Thymus (tissue), 11 donors: ENCODE data around the gene SMNDC1. TPM values are rescaled to one million over a fixed set of nuclear protein-coding genes. Genes with fewer than 3 reads are reported as not detected.
"Not testable (repeated sequence)": the region's sequence is repeated elsewhere in the genome, so short reads cannot be mapped to it uniquely, and the experiment has no call there.

ENCODE experiments used
- DNase-seq, 9 donors: peaks; one replicate each; pipeline ENCODE4 v3.0.0-alpha.2; 2013; ENCODE audit warnings: low spot score in 9 of 9, low read depth in 6 of 9, missing footprints in 1 of 9
- H3K27ac ChIP-seq, 2 donors: one replicate each; pipeline ENCODE4 v1.5.1; 2013; ENCODE audit warnings: control low read depth in 1 of 2, low read depth in 1 of 2, low read length in 1 of 2, mild to moderate bottlenecking in 1 of 2, moderate library complexity in 1 of 2
- H3K27me3 ChIP-seq, 2 donors: one replicate each; pipeline ENCODE4 v1.5.1; 2013; ENCODE audit warnings: low read length in 1 of 2; ENCODE audit not compliant: control insufficient read depth in 2 of 2, insufficient read depth in 1 of 2
- H3K36me3 ChIP-seq, 2 donors: one replicate each; pipeline ENCODE4 v1.5.1; 2013; ENCODE audit warnings: low read length in 1 of 2, mild to moderate bottlenecking in 1 of 2, moderate library complexity in 1 of 2; ENCODE audit not compliant: control insufficient read depth in 2 of 2, insufficient read depth in 2 of 2
- H3K4me1 ChIP-seq, 2 donors: one replicate each; pipeline ENCODE4 v1.5.1; 2013; ENCODE audit warnings: low read length in 2 of 2; ENCODE audit not compliant: control insufficient read depth in 2 of 2, insufficient read depth in 2 of 2
- H3K4me3 ChIP-seq, 2 donors: one replicate each; pipeline ENCODE4 v1.5.1; 2013; ENCODE audit warnings: low read length in 2 of 2, control low read depth in 1 of 2, mild to moderate bottlenecking in 1 of 2
- H3K9me3 ChIP-seq, 2 donors: one replicate each; pipeline ENCODE4 v1.5.1; 2013; ENCODE audit warnings: low read length in 1 of 2, mild to moderate bottlenecking in 1 of 2; ENCODE audit not compliant: control insufficient read depth in 2 of 2, insufficient read depth in 1 of 2
- WGBS: extraction: QIAGEN DNeasy Blood & Tissue Kit; methylation state at CpG from one replicate; pipeline ENCODE4 v1.1.7; 2013; 5-methylcytosine and 5-hydroxymethylcytosine counted together
- polyA plus RNA-seq: library from polyadenylated mRNA; stranded (reverse); fragments of 200-250 nt; gene quantifications from one replicate; pipeline ENCODE4 v1.2.3, GENCODE V29; 2013
- total RNA-seq: library from RNA; stranded (reverse); fragments of 120-200 nt; gene quantifications from one replicate; pipeline ENCODE4 v1.2.4, GENCODE V29; 2013
- donor health status: healthy.

SMNDC1 gene
- total and polyA plus RNA-seq, 2 donors = 8.1 to 23.7 TPM

DNA sequence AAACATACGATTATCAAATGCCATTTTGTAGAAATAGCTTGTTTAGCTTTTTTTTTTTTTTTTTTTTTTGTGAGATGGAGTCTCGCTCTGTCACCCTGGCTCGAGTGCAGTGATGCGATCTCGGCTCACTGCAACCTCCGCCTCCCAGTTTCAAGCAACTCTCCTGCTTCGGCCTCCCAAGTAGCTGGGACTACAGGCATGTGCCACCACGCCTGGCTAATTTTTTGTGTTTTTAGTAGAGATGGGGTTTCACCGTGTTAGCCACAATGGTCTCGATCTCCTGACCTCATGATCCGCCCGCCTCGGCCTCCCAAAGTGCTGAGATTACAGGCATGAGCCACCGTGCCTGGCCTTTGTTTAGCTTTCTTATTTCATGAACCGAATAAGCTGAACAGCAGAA is 31.7 kb downstream of the SMNDC1 start:
- H3K27me3 ChIP-seq, H3K9me3 ChIP-seq, H3K4me3 ChIP-seq, DNase-seq, H3K36me3 ChIP-seq: not testable (repeated sequence)
- WGBS = 93% methylated on average over 15 of the region's 15 CpGs
- Histone ChIP-seq H3K4me1 (peaks cover 18 to 35% of the 10 kb centered on the region in 2 donors), H3K27ac (peak overlapping the region in 1 of 2 donors; percentile 81)

DNA sequence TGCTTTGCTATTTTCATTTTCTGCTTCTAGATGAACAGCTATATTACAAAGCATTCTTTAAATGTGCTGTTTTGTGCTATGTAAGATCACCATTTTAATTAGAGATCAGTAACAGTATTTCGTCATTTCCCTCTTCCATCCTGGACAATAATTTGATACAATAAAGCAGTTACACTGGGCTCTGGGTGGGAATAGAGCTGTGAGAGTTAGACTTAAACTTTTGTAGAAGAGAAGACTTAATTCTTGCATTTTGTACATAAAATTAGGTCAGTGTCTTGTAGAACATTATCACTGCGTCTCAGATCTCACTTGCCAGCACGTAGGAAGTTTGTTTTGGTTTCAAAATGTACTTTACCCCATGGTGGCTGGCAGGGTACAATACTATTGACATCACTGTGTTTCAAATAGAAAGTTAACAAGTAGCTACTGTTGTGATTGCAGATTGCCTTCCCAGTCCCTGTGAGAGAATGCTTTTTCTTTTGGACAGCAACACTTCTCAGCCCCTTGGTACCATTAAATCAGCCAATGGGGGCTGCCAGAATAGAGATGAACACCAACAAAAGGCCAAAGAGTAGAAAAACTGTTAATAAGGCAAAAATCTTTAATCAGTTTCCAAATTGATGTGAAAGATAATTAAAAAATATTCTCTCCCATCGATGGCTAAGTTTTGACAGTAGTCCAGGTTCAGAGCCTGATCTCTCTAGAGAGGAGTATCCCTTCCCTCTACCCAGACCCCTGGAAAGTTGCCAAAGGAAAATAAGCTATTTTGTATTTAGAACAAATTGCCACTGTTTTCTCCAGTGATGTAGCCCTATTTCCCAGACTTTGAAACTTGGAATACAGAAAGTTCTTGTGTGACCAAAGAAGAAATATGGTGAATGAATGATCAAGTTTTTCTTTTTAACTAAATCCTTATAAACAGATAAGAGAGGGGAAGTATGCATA is 35.1 kb downstream of the SMNDC1 start:
- no peak overlapping the region for H3K4me3 ChIP-seq
- WGBS = 60% methylated on average over 4 of the region's 4 CpGs
- H3K27ac ChIP-seq = peak overlapping the region; percentile 47 to 67
- no peaks in the 10 kb centered on the region for H3K36me3 ChIP-seq
- DNase-seq = peak in 2 of 9 donors; percentile 27 to 52
- H3K9me3 ChIP-seq = no peaks in the 10 kb centered on the region
- H3K27me3 ChIP-seq = no peaks in the 10 kb centered on the region
- H3K4me1 ChIP-seq = peaks cover 17 to 27% of the 10 kb centered on the region in 2 donors

DNA sequence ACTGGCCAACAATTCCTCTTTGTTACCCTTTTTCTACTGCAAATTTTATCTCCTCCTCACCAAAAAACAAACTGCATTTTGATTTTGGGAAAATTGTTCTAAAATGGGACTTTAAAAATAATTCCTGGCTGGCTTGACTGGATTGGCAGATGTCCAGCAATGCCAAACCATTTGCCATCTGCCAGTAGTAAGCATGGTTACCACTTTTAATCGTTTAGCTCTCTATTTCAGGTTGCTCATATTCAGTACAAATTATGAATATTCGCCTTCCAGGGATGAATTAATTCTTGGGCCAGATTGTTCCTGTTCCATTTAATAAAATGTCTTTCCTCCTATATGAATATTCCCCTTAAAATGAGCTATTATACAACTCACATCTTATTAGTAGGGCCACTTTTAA is 35.7 kb downstream of the SMNDC1 start:
- Histone ChIP-seq H3K27ac (peak overlapping the region in 1 of 2 donors; percentile 67), H3K9me3 (no peaks in the 10 kb centered on the region), H3K27me3 (no peaks in the 10 kb centered on the region), H3K4me1 (peaks cover 15 to 21% of the 10 kb centered on the region in 2 donors), H3K4me3 (no peak overlapping the region), H3K36me3 (no peaks in the 10 kb centered on the region)
- 81% methylated on average over 2 of the region's 2 CpGs for WGBS
- DNase-seq = no peak

DNA sequence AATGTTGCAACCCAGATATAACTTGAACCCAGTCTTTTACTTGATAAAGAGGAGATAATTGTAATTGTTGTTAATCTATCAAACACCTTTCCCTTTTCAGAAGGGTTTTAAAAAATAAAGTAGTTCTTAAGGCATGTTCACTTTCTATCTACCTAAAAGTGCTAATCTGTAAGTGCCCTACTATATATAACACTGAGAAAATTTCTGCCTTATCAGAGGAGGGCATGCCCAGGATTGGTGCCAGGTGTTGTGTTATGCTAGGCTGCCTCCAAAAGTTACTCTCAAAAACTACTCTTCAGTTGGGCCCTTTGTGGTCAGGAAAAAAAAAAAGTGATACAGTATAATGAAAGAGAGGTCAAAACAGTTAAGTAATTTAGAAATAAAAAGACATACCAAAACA is 36.3 kb downstream of the SMNDC1 start:
- H3K4me1 ChIP-seq = peaks cover 10 to 16% of the 10 kb centered on the region in 2 donors
- no peaks in the 10 kb centered on the region for H3K9me3 ChIP-seq
- no peaks in the 10 kb centered on the region for H3K27me3 ChIP-seq
- H3K4me3 ChIP-seq = no peak overlapping the region
- no peak overlapping the region for H3K27ac ChIP-seq
- DNase-seq = peak in 3 of 9 donors; percentile 38 to 62 (median 44)
- no peaks in the 10 kb centered on the region for H3K36me3 ChIP-seq

DNA sequence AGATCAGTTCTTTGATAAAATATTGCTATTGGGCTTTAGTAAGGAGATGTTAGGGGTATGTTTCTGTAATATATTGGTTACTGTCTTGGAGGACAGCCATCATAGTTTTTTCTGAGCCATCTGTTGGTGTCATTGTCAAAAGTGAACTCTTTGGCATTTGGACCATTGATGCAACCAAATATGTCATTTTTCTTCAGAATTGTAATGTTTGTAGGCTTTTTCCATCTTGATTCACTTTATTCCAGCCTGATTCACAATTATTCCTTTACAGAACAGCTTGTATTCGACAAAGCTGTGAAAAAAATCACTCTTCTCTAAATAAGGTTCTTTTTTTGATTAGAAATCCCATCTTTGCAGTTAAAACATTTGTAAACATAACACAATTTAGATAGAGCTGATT is 37.4 kb downstream of the SMNDC1 start:
- Histone ChIP-seq H3K36me3 (no peaks in the 10 kb centered on the region), H3K4me1 (peaks cover 8 to 9% of the 10 kb centered on the region in 2 donors), H3K4me3 (no peak overlapping the region), H3K27ac (no peak overlapping the region), H3K9me3 (no peaks in the 10 kb centered on the region), H3K27me3 (no peaks in the 10 kb centered on the region)
- 99% methylated on average over 1 of the region's 1 CpG for WGBS
- DNase-seq = no peak

DNA sequence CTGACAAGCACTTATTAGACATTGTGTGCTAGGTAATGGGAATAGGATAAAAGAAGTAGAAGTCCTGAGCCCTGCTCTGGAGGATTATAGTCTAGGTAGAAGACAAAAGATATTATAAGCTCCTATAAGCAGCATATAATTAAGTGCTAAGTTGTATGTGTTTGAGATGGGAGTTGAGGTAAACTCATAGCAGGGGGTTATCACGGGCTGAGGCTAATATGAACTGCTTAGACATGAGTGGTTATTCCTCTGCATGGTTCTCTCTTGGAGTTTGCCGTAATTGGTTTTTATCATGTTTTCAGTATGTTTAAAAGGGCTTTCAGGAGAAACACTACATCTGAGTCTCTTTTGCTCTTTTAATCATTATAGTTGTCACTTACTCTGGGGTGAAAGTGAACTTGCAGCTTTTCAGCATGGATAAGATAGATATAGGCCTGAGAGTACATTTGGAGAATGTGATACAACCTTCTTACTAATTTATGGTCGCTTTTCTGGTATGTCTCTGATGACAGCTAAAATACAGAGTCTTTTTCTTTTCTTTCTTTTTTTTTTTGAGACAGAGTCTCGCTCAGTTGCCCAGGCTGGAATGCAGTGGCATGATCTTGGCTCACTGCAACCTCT is 39.0 kb downstream of the SMNDC1 start:
- Histone ChIP-seq H3K27ac (no peak overlapping the region), H3K27me3 (no peaks in the 10 kb centered on the region), H3K9me3 (no peaks in the 10 kb centered on the region), H3K36me3 (no peaks in the 10 kb centered on the region), H3K4me1 (peaks cover 8 to 9% of the 10 kb centered on the region in 2 donors), H3K4me3 (no peak overlapping the region)
- 98% methylated on average over 4 of the region's 4 CpGs for WGBS
- DNase-seq = no peak

DNA sequence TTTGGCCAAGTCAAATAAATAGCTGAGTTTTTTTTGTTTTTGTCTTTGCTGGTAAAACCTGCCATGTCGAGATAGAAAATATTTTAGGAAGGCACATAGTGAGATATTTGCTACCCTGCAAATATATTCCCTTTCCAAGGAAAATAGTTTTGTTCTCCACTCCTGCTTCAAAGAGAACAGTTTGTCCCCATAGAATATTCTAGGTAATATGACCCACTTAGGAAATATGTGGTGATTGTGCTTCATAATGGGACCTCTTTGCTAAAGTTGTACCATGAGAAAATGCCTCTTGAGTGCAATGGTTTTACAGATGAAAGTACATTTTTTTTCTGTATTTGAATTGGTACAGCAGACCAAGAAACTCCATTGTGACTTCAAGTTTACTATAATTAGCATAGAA is 41.6 kb downstream of the SMNDC1 start:
- peaks cover 0 to 4% of the 10 kb centered on the region in 2 donors for H3K4me1 ChIP-seq
- H3K36me3 ChIP-seq = no peaks in the 10 kb centered on the region
- no peaks in the 10 kb centered on the region for H3K27me3 ChIP-seq
- WGBS = 96% methylated on average over 1 of the region's 1 CpG
- H3K9me3 ChIP-seq = no peaks in the 10 kb centered on the region
- H3K4me3 ChIP-seq = no peak overlapping the region
- DNase-seq = no peak
- no peak overlapping the region for H3K27ac ChIP-seq

DNA sequence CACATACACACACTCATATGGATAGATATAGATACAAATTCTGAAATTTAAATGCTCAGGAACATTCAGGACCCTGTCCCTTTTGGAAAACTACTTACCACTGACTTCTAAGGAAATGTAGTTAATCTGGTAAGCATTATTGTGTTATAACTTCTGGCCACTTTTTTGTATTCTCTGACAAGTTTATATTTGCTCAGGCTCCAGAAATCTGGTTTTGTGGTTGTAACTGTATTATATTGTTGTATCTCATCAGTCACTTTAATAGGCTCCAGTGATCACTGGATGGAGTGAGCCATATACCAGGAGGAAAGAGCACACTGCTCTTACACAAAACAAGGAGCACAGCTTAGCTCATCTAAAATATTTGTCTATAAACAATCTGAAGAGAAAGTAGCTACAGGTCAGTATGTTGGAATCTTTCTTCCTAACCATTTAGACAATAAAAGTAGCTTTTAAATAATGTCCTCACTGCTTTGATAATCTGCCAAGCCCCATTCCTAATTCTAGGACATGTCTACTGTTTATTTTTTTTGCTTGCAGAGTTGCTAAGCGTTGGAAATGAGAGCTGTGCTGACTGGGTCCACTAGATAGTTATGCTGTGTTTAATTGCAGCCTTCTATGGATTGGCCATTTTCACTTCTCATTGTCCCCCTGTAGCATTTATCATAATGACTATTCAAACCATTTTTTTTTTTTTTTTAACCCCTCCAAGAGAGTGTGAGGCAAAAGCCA is 43.8 kb downstream of the SMNDC1 start:
- Histone ChIP-seq H3K4me1 (no peaks in the 10 kb centered on the region), H3K27me3 (no peaks in the 10 kb centered on the region), H3K36me3 (no peaks in the 10 kb centered on the region), H3K27ac (no peak overlapping the region), H3K4me3 (no peak overlapping the region), H3K9me3 (no peaks in the 10 kb centered on the region)
- DNase-seq = no peak
- whole genome bisulfite sequencing = 98% methylated on average over 1 of the region's 1 CpG

DNA sequence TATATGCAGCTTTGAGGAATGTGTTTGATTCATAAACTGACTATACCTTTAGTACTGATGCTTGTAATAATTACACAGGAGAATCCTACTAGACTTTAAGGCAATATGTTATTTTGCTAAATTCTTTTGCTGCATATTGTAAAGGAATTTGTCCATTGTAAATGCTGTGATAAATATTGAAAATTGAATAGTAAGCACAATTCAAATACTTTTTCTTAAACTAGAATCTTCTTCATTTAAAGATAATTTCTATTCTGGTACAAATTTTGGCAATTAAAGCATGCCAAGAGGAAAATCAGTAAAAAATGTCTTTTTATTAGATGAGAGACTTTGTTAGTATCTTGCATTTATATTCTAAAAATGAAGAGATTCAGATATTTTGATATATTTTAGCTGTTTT is 45.4 kb downstream of the SMNDC1 start:
- H3K27me3 ChIP-seq = no peaks in the 10 kb centered on the region
- no peak for DNase-seq
- H3K4me1 ChIP-seq = no peaks in the 10 kb centered on the region
- H3K9me3 ChIP-seq = no peaks in the 10 kb centered on the region
- H3K4me3 ChIP-seq = no peak overlapping the region
- no peak overlapping the region for H3K27ac ChIP-seq
- H3K36me3 ChIP-seq = no peaks in the 10 kb centered on the region
